ENCODE data around the gene CFAP251.

Gene CFAP251

DNA sequence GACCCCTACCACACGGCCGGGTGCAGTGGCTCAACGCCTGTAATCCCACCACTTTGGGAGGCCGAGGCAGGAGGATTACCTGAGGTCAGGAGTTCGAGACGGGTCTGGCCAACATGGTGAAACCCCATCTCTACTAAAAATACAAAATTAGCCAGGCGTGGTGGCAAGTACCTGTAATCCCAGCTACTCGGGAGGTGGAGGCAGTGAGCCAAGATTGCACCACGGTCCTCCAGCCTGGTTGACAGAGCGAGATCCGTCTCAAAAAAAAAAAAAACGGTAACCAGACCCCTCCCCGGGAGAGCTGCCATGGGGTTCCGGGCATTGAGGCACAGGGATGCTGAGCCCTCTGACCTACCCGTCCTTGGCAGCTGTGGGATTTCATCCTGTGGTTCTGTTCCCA is 125.1 kb downstream of the CFAP251 start:
- no peak for DNase-seq (ENCODE audit: low read depth in 1 of 2, low spot score in 1 of 2)
- in situ Hi-C loops (cut with HindIII; ENCODE audit: low pct_unique_long_range_greater_than_20kb, low sequenced_read_pairs) = no loop called here
- TF ChIP-seq JUND (IDR thresholded peaks at IDR 0.05; ENCODE audit: low read depth) = no peak

DNA sequence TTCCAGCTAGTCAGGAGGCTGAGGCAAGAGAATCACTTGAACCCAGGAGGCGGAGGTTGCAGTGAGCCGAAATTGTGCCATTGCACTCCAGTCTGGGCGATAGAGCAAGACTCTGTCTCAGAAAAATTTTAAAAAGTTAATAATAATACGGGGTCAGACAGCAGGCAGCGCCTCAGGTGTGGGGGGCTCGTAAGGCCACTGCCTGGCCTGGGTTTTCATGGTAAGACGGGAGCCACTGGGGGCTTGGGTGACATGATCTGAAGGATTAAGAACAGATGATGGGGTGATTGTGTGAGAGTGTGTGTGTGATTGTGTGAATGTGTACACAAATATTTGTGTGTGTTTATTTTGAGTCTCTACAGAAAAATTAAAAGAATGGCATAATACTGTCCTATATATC is 126.9 kb downstream of the CFAP251 start:
- no peak for TF ChIP-seq JUND (IDR thresholded peaks at IDR 0.05; ENCODE audit: low read depth)
- in situ Hi-C loops (cut with HindIII; ENCODE audit: low pct_unique_long_range_greater_than_20kb, low sequenced_read_pairs) = no loop called here
- DNase-seq (ENCODE audit: low read depth in 1 of 2, low spot score in 1 of 2) = no peak

DNA sequence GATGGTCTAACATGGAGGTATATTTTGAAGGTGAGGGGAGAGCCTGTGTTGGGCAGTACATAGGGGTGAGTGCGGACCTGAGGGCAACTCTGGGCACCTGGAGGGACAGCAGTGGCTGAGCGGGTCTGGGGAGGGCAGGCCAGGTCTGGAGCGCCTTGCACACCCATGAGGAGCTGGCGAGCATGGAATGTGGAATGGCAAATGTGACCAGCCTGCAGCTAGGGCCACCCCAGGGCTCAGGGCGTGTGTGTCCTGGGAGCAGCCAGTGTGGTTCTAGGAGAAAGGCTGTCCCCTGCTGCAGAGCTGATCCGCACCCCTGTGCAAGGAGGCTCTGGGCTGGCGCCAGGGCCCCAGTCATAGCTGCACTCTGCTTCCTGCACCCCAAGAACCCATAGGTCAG is 127.8 kb downstream of the CFAP251 start:
- no peak for TF ChIP-seq JUND (IDR thresholded peaks at IDR 0.05; ENCODE audit: low read depth)
- no peak for DNase-seq (ENCODE audit: low read depth in 1 of 2, low spot score in 1 of 2)
- in situ Hi-C loops (cut with HindIII; ENCODE audit: low pct_unique_long_range_greater_than_20kb, low sequenced_read_pairs) = no loop called here

DNA sequence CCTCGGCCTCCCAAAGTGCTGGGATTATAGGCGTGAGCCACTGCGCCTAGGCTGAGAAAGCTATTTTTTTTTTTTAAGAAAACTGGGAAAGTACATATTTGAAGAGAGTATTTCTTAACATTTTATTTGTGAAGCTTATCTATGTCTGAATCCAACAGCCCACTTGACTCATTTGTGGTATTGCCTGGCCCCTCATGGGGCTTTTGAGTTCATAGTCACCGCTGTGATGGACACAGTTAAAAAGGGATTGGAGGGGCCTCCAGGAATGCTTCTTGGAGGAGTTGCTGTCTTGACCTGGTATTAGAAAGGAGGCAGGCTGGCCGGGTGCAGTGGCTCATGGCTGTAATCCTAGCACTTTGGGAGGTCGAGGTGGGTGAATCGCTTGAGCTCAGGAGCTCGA is 129.8 kb downstream of the CFAP251 start:
- no peak for TF ChIP-seq JUND (IDR thresholded peaks at IDR 0.05; ENCODE audit: low read depth)
- in situ Hi-C loops (cut with HindIII; ENCODE audit: low pct_unique_long_range_greater_than_20kb, low sequenced_read_pairs) = no loop called here
- no peak for DNase-seq (ENCODE audit: low read depth in 1 of 2, low spot score in 1 of 2)

DNA sequence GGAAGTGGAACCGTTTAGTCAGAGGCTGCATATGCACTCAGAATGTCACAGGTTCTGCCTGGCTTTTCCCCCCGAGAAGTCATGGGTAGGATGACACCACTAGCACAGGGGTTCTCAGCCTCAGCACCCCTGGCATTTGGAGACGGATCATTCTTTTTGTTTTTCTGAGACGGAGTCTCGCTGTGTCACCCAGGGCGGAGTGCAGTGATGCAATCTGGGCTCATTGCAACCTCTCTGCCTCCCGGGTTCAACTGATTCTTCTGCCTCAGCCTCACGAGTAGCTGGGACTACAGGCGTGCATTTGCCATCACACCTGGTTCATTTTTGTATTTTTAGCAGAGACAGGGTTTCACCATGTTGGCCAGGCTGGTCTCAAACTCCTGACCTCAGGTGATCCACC is 131.4 kb downstream of the CFAP251 start:
- DNase-seq (ENCODE audit: low read depth in 1 of 2, low spot score in 1 of 2) = no peak
- no peak for TF ChIP-seq JUND (IDR thresholded peaks at IDR 0.05; ENCODE audit: low read depth)
- in situ Hi-C loops (cut with HindIII; ENCODE audit: low pct_unique_long_range_greater_than_20kb, low sequenced_read_pairs) = no loop called here

DNA sequence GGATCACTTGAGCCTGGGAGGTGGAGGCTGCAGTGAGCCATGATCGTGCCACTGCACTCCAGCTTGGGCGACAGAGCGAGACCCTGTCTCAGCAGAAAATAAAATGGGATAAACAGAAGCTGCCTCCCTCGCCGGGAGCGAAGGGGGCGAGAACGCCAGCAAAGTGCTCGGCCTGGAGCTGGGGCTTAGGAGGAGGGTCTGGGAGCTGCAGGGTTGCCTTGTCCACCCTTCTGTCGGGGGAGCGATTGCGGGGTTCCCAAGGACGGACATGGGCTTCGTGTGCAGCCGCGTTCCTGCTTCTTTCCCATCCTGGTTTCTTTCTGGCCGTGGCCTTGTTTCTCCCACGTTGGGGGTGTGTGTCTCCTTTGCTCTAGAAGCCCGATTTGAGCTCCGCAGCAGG is 132.3 kb downstream of the CFAP251 start:
- DNase-seq (ENCODE audit: low read depth in 1 of 2, low spot score in 1 of 2) = no peak
- in situ Hi-C loops (cut with HindIII; ENCODE audit: low pct_unique_long_range_greater_than_20kb, low sequenced_read_pairs) = no loop called here
- no peak for TF ChIP-seq JUND (IDR thresholded peaks at IDR 0.05; ENCODE audit: low read depth)

DNA sequence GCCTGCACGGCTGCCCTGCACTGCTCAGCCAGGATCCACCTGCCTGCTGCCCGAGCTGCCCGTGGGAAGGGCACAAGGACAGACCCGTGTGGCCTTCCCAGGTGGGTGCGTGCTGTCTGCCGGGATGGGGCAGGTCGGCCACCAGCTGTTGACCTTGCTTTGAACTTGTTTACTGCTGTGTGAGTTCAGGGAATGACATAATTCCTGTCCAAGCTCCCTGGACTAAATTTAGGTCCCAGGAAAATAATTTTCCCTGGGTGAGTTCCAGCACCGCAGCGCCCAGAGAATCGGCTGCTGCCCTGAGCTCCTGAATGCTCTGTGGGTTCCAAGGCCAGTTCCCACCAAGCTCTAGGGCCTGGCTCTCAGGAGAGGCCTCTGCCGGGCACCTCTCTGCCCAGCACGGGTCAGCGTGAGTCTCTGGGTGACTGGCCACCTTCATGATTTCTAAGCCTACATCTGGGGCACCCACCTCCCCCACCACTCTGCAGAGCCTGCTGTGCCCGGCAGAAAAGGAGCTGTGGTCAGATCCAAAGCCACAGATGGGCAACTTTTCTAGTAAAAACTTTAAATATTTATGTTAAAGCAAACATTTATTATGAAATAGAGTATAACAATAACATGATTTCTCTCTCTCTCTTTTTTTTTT is 133.0 kb downstream of the CFAP251 start:
- DNase-seq (ENCODE audit: low read depth in 1 of 2, low spot score in 1 of 2) = no peak
- in situ Hi-C loops (cut with HindIII; ENCODE audit: low pct_unique_long_range_greater_than_20kb, low sequenced_read_pairs) = no loop called here
- TF ChIP-seq JUND (IDR thresholded peaks at IDR 0.05; ENCODE audit: low read depth) = no peak

DNA sequence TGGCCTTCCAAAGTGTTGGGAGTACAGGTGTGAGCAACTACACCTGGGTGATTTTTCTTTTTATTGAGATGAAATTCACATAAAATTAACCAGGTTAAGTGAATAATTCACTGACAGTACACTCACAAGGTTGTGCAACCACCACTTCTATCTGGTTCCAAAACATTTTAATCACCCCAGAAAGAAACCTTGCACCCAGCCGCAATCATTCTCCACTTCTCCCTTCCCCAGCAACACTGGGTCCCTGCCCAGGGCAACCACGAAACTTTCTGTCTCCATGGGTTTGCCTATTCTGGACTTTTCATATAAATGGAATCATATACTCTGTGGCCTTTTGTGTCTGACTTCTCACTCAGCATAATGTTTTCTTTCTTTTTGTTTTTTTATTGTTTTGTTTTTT is 133.9 kb downstream of the CFAP251 start:
- TF ChIP-seq JUND (IDR thresholded peaks at IDR 0.05; ENCODE audit: low read depth) = no peak
- in situ Hi-C loops (cut with HindIII; ENCODE audit: low pct_unique_long_range_greater_than_20kb, low sequenced_read_pairs) = no loop called here
- no peak for DNase-seq (ENCODE audit: low read depth in 1 of 2, low spot score in 1 of 2)
